Calu3 (cell line): ENCODE data around the gene MANEA. TPM values are rescaled to one million over a fixed set of nuclear protein-coding genes. Genes with fewer than 3 reads are reported as not detected.
"Not testable (repeated sequence)": the region's sequence is repeated elsewhere in the genome, so short reads cannot be mapped to it uniquely, and the experiment has no call there.

Source experiments
- BruUV-seq: library from RNA; stranded (reverse); fragments of 400-500 nt; replicated peaks from 2 replicates; lab custom pipeline; 2021; lab: Mats Ljungman, UMichigan
- CTCF ChIA-PET: fragments of 300-600 bp; sonication (Branson Sonifier 250); formaldehyde crosslinking; loops from one replicate; lab custom pipeline; 2022; ENCODE audit warnings: antibody characterized with exemption; lab: Charles Lee
- DNase-seq: peaks from one replicate; pipeline ENCODE4 v3.0.0; 2022
- H3K27ac Mint-ChIP-seq: one replicate; pipeline ENCODE4 v1.8.0; 2022; ENCODE audit warnings: mixed read lengths; ENCODE audit not compliant: unreplicated experiment
- H3K27me3 Mint-ChIP-seq: one replicate; pipeline ENCODE4 v1.8.0; 2022; ENCODE audit warnings: mixed read lengths; ENCODE audit not compliant: unreplicated experiment
- H3K36me3 Mint-ChIP-seq: one replicate; pipeline ENCODE4 v1.8.0; 2022; ENCODE audit warnings: mild to moderate bottlenecking, moderate library complexity, mixed read lengths; ENCODE audit not compliant: insufficient read depth, unreplicated experiment
- H3K4me1 Mint-ChIP-seq: one replicate; pipeline ENCODE4 v1.8.0; 2022; ENCODE audit warnings: mild to moderate bottlenecking, low read depth, mixed read lengths; ENCODE audit not compliant: unreplicated experiment
- H3K4me3 Mint-ChIP-seq: one replicate; pipeline ENCODE4 v1.8.0; 2022; ENCODE audit warnings: mild to moderate bottlenecking, low read depth, moderate library complexity, mixed read lengths; ENCODE audit not compliant: unreplicated experiment
- H3K9me3 Mint-ChIP-seq: one replicate; pipeline ENCODE4 v1.8.0; 2022; ENCODE audit warnings: low read depth, mixed read lengths; ENCODE audit not compliant: unreplicated experiment
- intact Hi-C: fragments of 100-400 bp; cut with micrococcal nuclease; formaldehyde crosslinking; loops from one replicate; pipeline ENCODE4 v1.10.0; 2022; ENCODE audit not compliant: unreplicated experiment
- total RNA-seq: library from RNA; stranded (reverse); gene quantifications from 2 replicates; pipeline ENCODE4 v1.2.3, GENCODE V29; 2022
- TF ChIP-seq, protein P1 (sequence below): fragments of 200-600 bp; IDR thresholded peaks from one replicate; pipeline ENCODE4 v1.8.0; 2022; ENCODE audit warnings: antibody characterized with exemption; ENCODE audit not compliant: unreplicated experiment

The MANEA gene
- total RNA-seq, 1 experiment from 2014 or later: 22.6 TPM

DNA sequence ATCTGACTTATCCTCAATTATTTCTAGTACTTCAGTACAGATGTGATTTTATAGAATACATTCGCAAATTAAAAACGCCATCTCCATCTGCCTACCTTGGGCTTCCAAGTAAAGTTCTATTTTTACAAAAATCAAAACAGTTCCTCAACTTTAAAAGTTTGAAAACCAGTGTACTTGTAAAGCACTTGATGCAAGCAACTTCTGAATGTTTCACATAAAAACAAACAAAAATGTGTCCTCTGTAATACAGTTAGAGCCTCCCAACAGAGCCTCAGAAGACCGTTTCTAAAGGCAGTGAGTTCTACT lies 384 bp upstream of the MANEA start:
- Mint-ChIP-seq H3K4me1 (peaks cover 15% of the 10 kb centered on the region), H3K27ac (peak overlapping the region; percentile 38), H3K27me3 (no peaks in the 10 kb centered on the region), H3K9me3 (no peaks in the 10 kb centered on the region), H3K4me3 (peak overlapping the region; percentile 93), H3K36me3 (peaks cover 22% of the 10 kb centered on the region)
- CTCF ChIA-PET: interaction anchor here (1.4 kb wide), 1 partner anchor 8 kb away, joined by 3 read pairs; no protein-coding TSS in a partner anchor
- intact Hi-C loops: loop anchor here (5.0 to 10.0 kb wide), 3 partner anchors 110 to 508 kb away; no protein-coding TSS in a partner anchor
- DNase-seq: no peak
- TF ChIP-seq, protein P1, sequence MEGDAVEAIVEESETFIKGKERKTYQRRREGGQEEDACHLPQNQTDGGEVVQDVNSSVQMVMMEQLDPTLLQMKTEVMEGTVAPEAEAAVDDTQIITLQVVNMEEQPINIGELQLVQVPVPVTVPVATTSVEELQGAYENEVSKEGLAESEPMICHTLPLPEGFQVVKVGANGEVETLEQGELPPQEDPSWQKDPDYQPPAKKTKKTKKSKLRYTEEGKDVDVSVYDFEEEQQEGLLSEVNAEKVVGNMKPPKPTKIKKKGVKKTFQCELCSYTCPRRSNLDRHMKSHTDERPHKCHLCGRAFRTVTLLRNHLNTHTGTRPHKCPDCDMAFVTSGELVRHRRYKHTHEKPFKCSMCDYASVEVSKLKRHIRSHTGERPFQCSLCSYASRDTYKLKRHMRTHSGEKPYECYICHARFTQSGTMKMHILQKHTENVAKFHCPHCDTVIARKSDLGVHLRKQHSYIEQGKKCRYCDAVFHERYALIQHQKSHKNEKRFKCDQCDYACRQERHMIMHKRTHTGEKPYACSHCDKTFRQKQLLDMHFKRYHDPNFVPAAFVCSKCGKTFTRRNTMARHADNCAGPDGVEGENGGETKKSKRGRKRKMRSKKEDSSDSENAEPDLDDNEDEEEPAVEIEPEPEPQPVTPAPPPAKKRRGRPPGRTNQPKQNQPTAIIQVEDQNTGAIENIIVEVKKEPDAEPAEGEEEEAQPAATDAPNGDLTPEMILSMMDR: no peak
- BruUV-seq: TSS peak; percentile 58

DNA sequence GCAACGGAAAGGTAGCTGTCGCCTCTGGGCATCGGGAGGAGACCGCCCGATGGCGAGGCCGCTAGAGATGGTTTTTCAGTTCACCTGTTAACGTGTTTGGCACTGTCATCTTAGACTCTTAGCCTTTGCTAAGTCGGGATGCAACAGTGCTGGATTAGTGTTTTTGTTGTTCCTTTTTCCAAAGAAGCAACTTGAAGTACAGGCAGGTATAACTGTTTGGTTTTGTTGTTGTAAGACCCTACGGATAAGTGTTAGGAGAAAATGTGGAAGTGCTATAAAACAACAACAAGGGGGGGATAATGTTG lies 723 bp downstream of the MANEA start:
- peak overlapping the region; percentile 96 for H3K27ac Mint-ChIP-seq
- BruUV-seq: TSS peak; percentile 71
- no peaks in the 10 kb centered on the region for H3K27me3 Mint-ChIP-seq
- DNase-seq: no peak
- CTCF ChIA-PET: interaction anchor here (1.4 kb wide), 1 partner anchor 9 kb away, joined by 3 read pairs; no protein-coding TSS in a partner anchor
- no peaks in the 10 kb centered on the region for H3K9me3 Mint-ChIP-seq
- TF ChIP-seq, protein P1: no peak
- H3K4me1 Mint-ChIP-seq: peaks cover 15% of the 10 kb centered on the region
- peak overlapping the region; percentile 93 for H3K4me3 Mint-ChIP-seq
- intact Hi-C loops: loop anchor here (5.0 to 10.0 kb wide), 3 partner anchors 109 to 507 kb away; no protein-coding TSS in a partner anchor
- peaks cover 22% of the 10 kb centered on the region for H3K36me3 Mint-ChIP-seq

DNA sequence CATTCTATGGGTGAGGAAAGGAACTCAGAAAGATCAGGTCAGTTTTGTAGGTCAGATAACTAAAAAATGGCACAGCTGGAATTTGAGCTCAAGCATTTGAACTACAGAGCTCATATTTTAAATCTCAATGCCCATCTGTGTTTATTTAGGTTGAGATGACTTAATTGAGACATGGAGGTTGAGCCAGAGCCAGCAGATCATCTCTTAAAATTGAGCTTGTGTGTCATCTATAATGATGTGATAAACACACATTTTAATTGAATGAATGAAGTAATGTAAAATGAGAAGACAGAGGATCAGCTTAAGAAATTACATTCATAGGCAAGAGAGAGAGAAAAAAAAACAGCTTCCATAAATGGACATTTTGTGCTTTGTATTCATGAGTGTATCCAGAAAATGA lies 3.7 kb downstream of the MANEA start:
- Mint-ChIP-seq H3K36me3 (peaks cover 22% of the 10 kb centered on the region), H3K9me3 (no peaks in the 10 kb centered on the region), H3K4me3 (no peak overlapping the region), H3K27ac (no peak overlapping the region), H3K4me1 (peaks cover 9% of the 10 kb centered on the region), H3K27me3 (no peaks in the 10 kb centered on the region)
- intact Hi-C loops: no loop called here
- no TSS peak for BruUV-seq
- TF ChIP-seq, protein P1: no peak
- CTCF ChIA-PET: no interaction called here
- no peak for DNase-seq

DNA sequence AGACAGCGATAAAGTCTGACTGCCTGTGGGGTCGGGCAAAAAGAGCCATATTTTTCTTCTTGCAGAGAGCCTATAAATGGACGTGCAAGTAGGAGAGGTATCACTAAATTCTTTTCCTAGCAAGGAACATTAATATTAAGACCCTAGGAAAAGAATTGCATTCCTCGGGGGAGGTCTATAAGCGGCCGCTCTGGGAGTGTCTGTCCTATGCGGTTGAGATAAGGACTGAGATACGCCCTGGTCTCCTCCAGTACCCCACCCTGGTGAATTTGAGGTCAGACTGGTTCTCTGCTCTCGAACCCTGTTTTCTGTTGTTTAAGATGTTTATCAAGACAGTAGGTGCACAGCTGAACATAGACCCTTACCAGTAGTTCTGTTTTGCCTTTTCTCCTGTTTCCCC lies 6.9 kb downstream of the MANEA start:
- CTCF ChIA-PET, H3K4me1 Mint-ChIP-seq, H3K9me3 Mint-ChIP-seq, intact Hi-C loops, BruUV-seq, H3K27me3 Mint-ChIP-seq, H3K27ac Mint-ChIP-seq, DNase-seq, H3K4me3 Mint-ChIP-seq, H3K36me3 Mint-ChIP-seq: not testable (repeated sequence)

DNA sequence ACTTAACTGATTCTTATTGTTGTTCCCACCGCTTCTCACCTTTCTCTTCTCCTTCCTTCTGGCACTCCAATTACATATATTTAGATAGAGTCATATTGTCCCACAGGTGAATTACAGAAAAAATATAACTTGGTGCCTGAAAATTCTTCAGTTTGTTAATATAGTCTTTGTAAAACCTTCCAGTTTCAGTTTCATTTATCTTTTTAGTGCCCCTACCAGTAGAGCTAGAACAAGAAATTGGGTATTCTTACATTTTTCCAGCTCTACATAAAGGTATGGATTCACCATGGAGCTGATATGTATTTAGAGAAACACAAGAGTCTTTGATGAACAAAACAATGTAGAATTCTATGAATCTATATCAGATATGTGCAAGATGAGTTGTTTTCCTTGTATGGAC lies 10.7 kb downstream of the MANEA start:
- no peaks in the 10 kb centered on the region for H3K36me3 Mint-ChIP-seq
- no peak overlapping the region for H3K4me3 Mint-ChIP-seq
- H3K27ac Mint-ChIP-seq: no peak overlapping the region
- intact Hi-C loops: no loop called here
- CTCF ChIA-PET: no interaction called here
- H3K9me3 Mint-ChIP-seq: no peaks in the 10 kb centered on the region
- BruUV-seq: no TSS peak
- TF ChIP-seq, protein P1: no peak
- DNase-seq: no peak
- no peaks in the 10 kb centered on the region for H3K27me3 Mint-ChIP-seq
- peaks cover 3% of the 10 kb centered on the region for H3K4me1 Mint-ChIP-seq
